GM12873 (cell line): ENCODE results near the gene TJP3.

Experiments used
- TF ChIP-seq, protein P1 (sequence below): IDR thresholded peaks from 2 replicates; pipeline ENCODE4 v1.5.1; 2012; ENCODE audit warnings: low read depth, mild to moderate bottlenecking, moderate library complexity, low read length, control low read depth; ENCODE audit not compliant: insufficient read depth; ENCODE audit errors: missing control alignments

TJP3 gene

DNA sequence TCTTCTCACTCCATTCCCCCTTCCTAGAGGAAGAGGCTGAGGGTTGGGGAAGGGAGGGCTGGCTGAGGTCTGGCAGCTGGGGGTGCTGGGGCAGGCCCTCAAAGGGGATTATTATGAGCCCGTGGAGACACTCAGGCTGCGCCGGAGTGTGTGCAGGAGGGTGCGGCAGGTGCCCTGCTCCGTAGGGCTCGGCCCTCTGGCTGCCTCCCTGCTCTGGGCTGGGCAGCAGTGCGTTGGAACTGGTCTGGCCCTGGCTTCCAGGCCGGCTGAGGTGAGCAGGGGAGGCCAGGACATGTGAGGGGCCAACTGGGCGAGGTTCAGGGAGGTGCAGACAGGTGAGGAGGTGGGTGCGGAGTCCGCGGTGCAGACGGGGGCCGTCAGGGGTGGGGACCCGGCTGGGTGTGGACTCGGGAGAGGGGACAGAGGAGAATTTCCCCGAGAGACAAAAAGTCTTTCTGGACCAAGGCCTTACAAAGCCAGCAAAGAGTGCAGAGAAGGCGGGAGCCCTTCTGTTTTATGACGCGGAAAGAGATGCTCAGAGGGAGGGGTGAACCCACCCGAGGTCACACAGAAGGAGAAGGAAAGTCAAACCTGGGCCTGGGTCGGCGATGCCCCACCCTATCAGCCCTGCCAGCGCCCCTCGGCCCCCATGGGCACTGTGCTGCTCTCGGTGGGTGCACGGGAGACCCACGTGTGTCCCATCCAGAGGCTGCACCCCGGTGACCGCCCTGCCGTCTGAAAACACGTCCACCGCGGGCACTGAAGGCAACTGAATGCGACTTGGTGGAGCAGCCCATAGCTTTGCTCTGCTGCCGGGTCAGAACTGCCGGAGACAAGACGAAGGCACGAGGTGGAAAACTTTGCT is 38.9 kb upstream of the TJP3 start:
- TF ChIP-seq, protein P1, sequence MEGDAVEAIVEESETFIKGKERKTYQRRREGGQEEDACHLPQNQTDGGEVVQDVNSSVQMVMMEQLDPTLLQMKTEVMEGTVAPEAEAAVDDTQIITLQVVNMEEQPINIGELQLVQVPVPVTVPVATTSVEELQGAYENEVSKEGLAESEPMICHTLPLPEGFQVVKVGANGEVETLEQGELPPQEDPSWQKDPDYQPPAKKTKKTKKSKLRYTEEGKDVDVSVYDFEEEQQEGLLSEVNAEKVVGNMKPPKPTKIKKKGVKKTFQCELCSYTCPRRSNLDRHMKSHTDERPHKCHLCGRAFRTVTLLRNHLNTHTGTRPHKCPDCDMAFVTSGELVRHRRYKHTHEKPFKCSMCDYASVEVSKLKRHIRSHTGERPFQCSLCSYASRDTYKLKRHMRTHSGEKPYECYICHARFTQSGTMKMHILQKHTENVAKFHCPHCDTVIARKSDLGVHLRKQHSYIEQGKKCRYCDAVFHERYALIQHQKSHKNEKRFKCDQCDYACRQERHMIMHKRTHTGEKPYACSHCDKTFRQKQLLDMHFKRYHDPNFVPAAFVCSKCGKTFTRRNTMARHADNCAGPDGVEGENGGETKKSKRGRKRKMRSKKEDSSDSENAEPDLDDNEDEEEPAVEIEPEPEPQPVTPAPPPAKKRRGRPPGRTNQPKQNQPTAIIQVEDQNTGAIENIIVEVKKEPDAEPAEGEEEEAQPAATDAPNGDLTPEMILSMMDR: no peak

DNA sequence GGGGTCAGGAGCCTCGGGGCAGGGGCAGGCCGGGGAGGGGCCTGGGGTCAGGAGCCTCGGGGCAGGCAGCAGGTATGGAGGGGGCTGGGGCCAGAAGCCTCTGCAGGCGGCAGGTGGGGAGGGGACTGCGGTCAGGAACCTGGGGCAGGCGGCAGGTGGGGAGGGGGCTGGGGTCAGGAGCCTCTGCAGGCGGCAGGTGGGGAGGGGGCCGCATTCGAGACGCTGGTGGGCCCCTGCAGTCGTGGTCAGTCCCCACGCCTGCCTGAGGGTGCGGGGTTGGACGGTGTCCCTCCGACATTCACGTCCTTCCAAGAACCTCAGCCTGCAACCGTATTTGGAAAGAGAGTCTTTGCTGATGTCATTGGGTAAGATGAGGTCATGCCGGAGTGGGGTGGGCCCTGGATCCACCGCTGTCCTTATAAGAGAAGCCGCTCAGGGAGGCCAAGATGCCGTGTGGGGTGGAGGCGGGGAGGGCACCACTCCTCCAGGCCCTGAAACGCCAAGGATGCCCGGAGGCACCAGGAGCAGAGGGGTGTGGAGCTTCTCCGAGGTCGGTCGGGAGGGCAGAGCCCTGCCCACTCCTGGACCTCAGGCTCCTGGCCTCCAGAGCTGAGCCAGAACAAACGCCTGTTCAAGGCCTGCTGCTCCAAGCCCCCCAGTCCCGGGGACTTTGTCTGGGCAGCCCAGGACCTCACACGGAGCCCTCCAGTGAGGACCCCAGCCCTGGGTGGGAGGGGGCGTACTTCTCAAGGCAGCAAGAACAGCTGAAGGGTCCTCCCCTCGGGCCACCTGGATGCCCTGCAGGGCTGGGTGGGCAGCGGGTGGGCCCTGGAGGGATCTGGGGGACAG is 38.0 kb upstream of the TJP3 start:
- TF ChIP-seq, protein P1: no peak

DNA sequence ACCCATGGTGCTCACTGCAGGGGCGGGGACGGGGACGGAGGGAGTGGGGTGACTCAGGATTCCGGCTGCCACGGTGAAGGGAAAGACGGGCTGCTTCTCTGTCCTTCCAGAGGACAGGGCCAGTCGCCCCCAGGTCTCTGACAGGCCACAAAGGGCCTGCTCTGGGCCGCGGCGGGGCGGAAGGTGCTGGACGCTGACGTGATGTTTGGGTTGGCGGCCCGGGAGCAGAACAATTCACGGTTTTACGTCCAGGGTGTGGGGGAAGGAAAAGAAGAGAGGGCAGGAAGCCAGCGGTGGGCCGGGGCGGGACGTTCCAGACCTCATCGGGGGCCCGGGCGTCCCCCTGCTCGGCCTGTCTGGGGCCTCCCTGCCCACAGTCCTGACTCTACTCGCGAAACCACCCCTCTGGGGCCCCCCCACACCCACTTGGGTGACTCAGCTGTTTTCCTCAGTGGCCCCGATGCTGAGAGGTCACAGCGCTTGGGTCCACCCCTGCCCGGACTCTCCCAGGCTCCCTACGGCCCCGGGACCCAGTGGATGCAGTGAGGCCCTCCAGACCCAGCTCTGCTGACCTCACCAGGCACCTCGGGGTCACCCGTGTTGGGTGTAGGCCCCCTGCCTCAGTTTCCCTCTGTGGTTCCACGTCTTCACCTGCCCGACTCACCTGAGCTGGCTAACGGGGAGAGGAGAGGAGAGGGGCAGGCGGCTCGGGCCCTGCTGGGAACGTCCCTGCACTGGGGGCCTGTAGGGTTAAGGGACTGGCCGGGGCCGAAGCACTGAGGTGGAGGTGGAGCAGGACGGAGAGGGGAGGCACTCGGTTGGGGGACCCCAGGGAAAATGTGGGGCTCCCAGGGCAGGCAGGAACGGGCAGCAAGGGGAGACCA is 37.1 kb upstream of the TJP3 start:
- TF ChIP-seq, protein P1: no peak

DNA sequence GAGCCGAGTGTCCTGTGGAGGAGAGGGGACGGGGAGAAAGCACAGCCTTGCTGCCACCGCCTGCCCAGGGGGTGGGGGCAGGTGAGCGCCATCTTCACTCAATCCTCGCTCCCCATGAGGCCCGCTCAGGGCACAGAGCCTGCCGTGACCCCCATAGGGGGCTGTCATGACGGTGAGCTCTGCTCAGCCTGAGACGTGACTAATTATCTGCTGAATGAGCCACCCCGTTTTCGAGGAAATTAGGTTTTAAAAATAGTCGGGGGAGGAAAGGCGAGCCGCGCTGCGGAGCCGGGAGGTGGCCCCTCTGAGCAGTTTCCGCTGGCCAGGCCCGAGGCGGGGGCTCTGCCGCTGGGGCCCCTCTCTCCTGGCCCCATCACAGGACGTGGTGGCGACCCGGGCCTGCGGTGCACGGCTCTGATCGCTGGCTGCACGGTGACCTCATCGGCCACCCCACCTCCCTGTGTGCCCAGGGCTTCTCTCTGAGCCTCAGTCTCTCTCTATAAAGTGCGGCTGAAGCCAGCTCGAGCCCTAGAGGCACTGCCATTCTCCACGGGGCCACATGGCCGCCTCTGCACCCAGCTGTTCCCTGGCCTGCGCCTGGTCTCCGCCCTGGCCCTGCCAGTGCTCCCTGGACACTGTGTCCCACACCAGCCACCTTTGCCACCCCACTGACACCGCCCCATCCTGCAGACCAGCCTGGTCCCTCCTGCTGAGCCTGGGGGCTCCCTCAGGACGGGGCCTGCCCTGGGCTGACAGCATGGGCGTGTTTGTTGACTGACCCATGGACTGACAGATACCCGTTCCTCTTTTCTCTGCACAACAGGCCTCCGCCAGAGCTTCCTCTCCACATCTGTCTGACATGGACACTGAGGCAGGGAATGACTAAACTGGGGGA is 36.3 kb upstream of the TJP3 start:
- TF ChIP-seq, protein P1: no peak

DNA sequence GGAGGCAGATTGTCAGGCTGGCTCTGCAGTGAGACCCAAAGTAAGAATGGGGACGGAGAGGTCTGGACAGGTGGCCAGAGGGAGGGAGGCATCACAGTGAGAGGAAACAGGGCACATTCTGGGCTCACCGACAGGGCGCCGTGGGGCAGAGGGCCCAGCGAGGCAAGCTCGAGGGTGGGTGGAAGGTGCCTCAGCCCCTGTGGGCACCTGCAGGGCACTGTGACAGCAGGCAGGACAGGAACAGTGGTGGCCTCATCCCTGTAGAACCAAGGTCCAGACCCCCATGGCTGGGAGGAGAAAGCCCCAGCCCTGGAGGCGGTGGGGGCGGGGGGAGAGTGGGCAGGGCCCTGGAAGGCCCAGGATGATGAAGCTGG is 35.6 kb upstream of the TJP3 start:
- TF ChIP-seq, protein P1: no peak

DNA sequence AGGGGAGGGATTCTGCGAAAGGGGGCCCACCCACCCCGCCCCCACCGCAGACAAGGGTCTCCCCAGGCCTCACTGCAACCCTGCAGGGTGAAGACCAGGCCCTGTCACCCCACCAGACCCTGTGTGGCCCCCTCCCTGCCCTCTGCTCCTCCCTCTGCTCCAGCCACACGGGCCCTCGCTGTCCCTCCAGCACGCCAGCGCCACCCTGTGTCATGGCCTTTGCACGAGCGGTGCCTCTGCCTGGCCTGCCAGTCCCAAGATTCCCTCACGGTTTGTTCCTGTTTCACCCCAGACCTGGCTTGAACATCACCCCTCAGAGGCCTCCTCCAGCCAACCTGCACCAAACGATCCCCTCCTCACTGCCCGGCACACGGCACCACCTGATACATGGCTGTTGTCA is 35.2 kb upstream of the TJP3 start:
- TF ChIP-seq, protein P1: no peak
